ENCODE measurements around the gene RFPL2. TPM values are rescaled to one million over a fixed set of nuclear protein-coding genes. Genes with fewer than 3 reads are reported as not detected.
"Not testable (repeated sequence)": the region's sequence is repeated elsewhere in the genome, so short reads cannot be mapped to it uniquely, and the experiment has no call there.

Gene RFPL2
- polyA plus RNA-seq, 12 donors = 0.15 TPM; not detected in 11

DNA sequence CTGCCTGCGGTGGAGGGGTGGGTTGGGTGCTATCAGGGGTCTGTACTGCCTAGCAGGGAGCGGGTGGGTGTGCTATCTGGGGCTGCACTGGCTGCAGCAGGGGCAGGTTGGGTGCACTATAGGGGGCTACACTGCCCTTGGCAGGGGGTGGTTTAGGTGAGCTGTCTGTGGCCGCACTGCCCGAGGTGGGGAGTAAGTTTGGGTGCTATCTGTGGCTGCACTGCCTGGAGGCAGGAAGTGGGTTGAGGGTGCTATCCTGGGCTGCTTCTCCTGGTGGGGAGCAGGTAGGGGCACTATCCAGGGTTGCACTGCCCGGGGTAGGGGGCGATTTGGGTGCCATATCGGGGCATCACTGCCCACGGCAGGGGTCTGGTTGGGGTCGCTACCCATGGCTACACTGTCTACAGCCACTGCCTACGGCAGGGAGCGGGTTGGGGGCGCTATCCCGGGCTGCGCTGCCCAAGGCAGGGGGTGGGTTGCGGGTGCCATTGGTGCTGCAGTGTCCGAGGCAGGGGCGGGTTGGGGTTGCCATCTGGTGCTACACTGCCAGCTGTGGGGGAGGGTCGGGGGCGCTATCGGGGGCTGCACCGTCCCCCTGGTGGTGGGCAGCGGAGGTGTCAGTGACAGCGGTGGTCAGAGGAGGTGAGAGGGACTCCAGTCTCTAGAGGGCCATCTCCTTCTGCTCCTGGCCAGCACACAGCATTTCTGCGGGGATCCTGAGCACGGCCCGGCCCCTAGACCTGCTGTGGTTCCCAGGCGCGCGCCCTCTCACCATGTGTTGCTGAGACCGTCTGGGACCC lies 1.3 kb upstream of the RFPL2 start:
- no peak for DNase-seq

DNA sequence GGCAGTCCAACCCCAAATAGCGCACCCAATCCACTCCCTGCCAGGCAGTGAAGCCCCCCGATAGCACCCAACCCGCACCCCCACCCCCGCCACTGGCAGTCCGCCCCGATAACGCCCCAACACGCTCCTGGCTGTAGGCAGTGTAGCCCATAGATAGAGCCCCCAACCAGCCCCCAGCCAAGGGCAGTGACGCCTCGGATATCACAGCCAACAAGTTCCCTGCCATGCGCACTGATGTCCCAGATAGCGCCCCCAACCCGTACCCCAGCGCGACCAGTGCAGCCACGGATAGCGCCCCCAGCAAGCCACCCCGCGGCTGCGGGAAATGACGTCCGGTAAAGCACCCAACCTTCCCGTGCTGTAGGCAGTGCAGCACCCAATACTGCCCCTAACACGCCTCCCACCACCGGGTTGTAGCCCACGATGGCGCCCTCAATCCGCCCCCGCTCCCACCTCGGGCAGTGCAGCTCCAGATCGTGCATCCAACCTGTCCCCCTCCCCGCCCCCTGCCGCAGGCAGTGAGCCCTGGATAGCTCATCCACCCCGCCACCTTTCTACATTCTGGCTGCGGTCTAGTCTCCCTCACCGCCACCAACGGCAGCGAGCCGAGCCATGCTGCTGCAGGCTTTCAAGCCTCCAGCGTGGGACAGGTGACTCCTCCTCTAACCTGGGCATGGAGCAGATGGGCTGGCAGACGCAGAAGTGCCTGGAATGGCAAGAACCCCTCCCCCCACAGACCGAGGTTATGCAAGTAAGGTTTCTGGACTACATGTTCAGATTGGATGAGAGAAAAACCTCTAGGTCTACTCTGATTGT lies 625 bp downstream of the RFPL2 start:
- no peak for DNase-seq

DNA sequence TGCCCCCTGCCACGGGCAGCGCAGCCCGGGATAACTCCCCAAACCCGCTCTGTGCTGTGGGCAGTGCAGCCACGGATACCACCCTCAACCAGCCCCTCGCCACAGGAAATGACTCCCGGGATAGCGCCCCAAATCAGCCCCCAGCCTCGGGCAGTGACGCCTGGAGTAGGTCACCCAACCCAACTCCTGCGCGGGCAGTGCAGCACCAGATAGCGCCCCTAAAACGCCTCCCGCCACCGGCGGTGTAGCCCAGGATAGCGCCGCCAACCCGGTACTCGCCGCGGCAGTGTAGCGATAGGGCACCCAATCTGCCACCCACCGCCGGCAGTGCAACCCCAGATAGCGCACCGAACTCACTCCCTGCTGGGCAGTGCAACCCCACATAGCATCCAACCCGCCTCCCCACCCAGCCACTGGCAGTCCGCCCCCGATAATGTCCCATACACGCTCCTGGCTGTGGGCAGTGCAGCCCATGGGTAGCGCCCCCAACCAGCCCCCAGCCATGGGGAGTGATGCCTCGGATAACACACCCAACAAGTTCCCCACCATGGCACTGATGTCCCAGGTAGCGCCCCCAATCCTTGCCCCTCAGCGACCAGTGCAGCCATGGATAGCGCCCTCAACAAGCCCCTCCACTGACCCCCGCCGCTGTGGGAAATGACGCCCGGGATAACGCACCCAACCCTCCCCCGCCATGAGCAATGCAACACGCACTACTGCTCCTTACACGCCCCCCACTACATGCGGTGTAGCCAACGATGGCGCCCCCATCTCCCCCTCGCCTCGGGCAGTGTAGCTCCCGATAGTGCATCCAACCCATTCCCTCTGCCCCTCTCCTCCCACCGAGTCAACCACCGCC lies 1.5 kb downstream of the RFPL2 start:
- no peak for DNase-seq

DNA sequence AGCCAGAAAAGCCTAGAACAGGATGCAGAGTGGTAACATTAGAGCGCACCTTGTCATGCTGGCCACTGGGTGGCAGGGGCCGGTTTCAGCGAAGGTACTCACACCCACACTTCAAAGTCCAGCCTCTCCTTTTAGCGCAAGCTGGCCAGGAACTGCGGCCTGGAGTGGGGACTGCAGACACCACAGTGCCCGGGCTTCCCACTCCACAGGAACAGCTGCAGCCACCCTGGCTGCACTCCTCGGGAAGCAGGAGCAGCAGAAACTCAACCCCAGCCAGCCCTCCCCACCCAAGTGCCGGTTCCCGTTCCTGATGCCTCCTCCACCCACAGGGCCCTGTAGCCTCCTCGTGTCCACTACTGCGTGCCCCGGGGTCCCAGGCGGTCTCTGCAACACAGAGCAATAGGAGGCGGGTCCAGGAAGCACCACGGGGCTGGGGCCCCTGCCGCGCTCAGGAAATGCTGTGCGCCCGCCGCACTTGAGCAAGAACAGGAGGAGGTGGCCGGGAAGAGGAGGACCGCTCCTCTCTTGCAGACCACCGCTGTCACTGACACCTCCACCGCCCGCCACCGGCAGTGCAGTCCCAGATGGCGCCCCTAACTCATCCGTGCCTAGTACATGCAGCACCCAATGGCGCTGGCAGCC lies 2.2 kb downstream of the RFPL2 start:
- DNase-seq = no peak

DNA sequence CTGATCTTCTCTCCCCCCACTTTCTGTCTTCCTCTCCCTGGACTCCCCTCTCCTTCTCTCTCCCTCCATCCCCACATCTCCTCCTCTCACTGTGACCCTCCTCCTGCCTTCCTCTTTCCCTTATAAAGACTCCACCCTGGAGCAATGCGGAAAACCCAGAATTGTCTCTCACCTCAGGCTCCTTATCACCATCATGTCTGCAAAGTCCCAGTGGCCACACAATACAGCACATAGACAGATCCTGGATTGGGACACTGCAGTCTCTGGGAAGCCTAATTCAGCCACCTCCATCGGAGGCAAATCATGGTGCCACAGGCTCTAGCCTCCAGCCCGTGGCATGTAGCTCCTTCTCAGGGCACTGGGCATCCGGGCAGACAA lies 2.7 kb downstream of the RFPL2 start:
- no peak for DNase-seq

DNA sequence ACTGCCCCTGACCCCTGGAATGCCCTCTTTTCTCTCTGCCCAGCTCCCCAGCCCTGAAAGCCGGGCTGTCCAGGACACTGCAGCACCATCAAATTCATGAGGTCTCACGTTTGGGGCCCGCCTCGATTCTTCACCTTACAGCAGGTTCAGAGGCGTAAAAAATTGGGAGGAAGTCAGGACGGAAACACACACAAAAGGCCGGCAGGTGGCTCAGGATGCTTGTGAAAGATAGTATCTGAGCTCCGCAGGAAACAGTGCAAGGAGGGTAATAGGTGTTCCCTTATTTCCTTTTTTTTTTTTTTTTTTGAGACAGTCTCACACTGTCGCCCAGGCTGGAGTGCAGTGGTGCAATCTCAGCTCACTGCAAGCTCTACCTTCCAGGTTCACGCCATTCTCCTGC lies 4.1 kb downstream of the RFPL2 start:
- DNase-seq = no peak

DNA sequence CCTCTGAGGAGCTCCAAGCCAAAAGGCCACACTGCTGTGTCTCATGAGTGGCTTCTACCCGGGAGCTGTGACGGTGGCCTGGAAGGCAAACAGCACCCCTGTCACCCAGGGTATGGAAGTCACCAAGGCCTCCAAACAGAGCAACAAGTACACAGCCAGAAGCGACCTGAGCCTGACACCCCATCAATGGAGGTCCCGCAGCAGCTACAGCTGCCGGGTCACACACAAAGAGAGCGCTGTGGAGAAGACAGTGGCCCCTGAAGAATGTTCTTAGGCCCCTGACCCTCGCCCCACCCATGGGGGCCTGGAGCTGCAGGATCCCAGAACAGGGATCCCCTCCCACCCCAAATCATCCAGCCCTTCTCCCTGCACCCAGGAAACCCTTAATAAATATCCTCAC lies 4.9 kb downstream of the RFPL2 start:
- DNase-seq = no peak

DNA sequence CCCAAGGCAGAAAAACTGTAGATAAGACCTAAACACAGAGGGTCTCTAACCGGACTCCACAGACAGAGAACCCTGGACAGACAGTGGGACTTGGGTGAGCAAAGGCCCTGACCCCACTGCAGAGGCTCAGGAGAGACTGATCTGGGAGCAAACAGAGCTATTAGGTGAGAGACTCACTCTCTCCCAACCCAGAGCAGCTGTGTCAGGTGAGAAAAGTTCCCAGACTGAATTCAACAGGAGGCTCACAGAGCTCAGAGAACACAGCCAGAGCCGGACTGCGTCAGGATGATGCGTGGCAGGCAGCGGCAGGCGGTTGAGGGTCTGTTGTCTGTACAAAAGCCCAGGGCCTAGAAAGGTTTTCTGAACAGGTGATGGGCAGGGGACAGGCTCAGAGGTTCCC lies 5.5 kb downstream of the RFPL2 start:
- DNase-seq = no peak

DNA sequence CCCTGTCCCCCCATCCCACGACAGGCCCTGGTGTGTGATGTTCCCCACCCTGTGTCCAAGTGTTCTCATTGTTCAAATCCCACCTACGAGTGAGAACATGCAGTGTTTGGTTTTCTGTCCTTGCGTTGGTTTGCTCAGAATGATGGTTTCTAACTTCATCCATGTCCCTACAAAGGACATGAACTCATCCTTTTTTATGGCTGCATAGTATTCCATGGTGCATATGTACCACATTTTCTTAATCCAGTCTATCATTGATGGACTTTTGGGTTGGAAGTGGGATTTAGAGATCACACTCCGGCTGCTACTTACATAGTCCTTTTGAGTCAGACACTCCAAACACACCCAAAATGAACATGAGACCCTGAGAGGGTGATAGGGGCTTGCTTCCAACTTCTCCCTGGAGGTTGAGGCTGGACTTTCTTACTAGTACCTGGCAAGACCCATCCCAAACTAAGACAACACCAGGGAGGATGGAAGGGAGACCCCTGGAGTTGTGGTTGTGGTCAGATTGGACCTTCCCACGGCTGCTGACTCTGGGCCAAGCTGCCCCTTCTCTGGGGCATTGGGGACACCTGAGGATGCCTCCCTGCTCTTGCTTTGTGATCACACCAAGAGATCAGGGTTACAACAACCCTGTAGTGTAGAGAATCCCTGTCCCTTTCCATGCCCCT lies 7.2 kb downstream of the RFPL2 start:
- DNase-seq = not testable (repeated sequence)

DNA sequence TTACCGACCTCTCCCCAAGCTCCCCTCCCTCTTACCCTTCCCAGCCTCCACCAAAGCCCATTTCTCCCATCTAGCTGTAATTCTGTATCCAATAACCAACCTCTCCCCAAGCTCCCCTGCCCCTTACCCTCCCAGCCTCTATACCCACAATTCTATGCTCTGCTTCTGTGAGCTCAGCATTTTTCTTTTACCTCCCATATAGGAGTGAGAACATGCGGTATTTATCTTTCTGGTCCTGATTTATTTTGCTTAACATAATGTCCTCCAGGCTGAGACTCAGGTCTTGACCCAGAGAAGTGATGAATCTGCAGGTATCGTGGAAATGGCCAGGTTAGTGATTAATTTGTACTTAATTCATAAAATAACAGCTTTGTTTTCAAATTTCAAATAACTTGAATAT lies 9.0 kb downstream of the RFPL2 start:
- DNase-seq = not testable (repeated sequence)

DNA sequence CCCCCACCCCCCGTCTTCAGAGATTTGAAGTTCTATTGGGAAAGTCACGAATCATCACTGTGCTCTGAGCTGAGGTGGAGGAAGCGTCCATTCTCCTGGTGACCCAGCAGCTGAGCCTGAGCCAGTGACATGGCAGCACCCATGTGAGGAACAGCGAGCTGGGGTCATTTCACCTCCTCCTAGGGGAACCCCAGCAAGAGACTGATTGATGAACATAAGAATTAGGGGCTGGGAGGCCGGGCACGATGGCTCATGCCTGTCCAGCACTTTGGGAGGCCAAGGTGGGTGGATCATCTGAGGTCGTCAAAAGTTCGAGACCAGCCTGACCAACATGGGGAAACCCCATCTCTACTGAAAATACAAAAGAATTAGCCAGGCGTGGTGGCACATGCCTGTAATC lies 11.5 kb downstream of the RFPL2 start:
- not testable (repeated sequence) for DNase-seq

DNA sequence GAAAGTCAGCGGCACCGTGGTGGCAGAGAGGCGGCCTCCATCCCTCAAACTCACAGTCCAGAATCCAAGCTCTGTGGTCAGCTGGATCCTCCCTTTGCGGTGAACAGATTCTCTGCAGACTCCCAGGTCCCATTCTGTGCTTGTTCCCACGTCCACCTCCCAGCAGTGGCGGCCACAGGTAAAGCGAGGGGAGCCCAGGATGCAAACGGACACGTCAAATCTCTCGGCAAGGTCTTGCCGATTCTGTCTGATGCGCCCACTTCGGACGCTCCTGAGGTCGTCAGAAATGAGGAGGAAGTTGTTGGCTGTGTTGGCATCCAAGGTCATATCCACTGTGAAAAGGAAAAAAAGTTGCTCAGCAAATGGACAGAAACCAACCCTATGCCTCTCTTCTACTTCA lies 13.9 kb downstream of the RFPL2 start:
- not testable (repeated sequence) for DNase-seq

DNA sequence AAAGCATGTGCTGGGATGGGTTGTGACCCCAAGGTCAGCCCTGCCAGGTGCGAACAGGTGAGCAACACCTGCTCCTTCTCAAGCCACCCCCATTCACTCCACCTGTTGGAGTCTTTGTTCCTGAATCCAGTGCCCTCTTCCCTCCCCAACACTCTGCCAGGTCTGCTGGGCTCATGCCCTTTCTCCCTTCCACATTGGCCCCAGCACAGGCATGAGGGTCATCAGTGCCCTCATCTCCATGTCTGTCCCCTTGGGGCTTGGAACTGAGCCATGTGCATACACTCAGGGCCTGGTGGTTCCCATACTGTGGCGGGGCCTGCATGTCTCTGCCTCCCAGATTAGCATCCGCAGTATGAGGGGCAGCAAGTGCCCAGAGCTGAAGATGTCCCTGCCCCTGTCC lies 19.1 kb downstream of the RFPL2 start:
- no peak for DNase-seq

DNA sequence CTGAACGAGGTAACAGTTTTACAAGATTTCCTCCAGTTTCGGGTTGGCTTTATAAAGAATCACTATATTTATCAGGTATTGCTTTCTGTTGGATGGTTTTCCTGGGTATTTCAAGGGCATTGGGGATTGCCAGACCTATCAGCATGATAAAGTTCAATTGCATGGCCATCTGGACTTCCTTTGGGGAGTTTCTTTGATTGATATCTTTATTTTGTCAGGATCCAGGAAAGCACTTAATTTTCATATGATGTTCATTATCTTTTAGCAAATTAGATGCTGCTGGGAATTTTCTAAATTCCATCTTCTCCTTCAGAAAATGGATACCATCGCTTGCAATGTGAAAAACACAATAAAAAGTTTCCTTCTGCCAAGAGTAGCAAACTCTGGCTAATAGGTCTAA lies 21.2 kb downstream of the RFPL2 start:
- DNase-seq = no peak

DNA sequence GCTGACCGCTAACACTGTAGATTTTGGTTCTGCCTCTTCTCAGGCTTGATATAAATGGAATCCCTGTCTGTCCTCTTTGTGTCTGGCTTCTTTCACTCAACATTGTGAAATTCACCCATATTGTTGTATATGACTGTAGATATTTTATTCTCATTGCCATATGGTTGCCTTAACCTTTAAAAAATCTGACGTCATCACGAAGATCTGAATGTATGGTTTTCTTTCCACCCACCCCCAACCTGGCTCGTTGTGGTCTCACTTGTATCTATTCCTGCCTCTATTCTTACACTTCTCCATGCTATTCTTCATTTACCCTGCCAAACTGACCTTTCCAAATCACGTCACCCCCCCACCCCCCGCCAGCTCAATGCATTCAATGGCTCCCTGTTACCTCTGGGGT lies 23.8 kb downstream of the RFPL2 start:
- DNase-seq = no peak

DNA sequence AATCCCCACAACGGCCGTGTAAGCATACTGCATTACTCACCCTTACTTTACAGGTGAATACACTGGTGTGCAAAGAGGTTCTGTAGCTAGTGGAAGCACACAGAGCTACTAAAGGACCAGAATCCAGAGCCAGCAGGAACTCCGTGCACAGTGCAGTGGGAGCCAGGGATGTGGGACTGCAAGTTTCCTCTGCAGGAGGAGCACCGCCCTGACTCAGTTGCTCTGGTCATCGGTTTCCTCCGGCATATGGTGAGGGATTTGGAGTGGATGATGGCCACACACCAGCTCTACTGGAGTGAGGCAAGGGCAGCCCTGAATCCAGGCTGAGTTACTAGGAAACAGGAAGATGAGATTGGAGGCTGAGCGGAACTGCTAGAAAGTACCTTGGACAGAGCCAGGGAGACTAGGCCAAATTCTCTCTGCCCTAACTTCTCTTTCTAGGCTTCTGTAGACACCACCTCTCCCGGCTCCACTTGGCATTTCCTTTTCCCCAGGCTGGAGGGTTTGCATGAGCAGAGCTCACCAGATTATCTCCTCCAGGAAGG lies 27.6 kb downstream of the RFPL2 start:
- no peak for DNase-seq

DNA sequence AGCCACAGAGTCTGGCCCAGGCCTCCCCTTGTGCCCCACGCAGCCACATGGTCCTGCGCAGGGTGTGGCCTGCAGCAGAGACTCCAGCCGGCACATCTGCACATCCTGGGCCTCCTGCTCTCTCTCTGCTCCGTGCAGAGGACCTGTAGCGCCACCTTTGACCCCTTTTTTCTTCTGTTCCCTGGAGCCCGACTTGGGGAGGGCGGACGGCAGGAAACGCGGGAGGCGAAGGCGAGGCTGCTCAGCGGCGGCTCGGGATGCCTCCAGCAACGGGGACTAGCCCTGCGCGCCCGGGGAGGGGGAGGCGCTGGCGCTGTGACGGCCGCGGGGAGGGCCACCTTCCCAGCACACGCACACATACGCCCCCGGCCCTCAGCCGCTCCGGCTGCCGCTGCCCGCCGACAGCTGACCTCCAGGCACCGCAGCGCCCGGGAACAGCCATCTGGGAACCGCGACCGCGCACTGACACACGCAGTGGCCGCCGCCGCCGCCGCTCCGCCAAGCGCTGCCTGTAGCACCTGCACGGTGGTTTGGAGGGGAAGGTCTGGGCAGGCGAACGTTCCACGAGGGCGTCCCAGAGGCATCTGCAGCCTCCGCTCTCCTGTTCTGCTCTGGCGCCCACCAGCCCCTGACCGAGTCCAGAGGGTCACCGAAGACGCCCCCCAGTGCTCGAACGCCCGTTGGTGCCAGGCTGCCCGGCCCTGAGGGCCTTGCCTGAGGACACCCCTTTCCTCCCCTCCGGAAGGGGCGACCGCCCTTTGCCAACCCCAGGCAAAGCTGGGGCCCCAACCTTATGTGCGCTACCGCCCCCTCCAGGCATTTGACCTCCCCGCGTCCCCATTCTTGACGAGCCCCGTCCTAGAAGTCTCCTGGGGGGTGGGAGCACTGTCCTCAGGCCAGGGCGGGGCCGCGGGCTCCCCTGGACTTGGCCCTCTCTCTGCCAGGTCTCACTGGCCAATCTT lies 28.9 kb downstream of the RFPL2 start:
- no peak for DNase-seq

DNA sequence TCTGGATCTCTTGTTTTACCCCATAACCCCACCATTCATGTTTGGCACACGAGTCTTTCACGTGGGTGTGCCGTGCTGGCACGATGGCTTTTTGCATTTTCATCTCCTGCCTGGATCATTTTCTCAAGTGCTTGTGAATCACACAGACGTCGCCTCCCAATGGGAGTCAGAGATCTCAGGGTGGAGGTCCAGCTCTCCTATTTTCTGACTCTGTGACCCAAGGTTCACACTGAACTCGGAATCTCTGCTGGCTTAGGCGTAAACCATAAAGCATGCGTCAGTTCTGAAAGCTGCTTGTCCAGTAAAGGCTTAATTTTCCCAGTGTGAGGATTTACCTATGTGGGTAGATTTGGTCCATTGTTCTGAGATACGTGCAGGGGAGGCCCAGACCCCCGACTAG lies 29.8 kb downstream of the RFPL2 start:
- DNase-seq = no peak

DNA sequence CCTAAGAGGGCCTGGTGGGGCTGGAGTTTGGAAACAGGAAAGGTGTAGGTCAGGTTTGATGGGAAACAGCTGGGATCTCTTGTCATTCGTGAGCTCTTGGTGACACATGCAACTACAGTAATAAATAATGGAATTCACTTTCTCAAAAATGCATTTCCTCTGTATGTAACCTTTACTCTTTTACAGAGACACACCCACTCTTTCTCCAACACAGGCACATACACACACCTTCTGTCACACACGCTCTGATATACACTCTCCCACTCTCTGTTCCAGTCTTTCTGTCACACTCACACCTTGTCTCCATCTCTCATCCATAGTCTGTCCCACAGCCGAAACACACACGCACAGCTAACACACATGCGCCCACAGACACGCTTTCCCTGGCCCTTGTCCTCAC lies 39.2 kb downstream of the RFPL2 start:
- DNase-seq = no peak

Measured in muscle of arm (tissue), 12 donors.